ENCODE measurements around the gene S100A11. TPM values are rescaled to one million over a fixed set of nuclear protein-coding genes. Genes with fewer than 3 reads are reported as not detected.

Gene S100A11
- total RNA-seq, 1 experiment from 2014 or later, result 474 TPM

GRCh38 chr1:152047730-152048415 lies 11.1 kb upstream of the S100A11 start:
- ChIA-PET POLR2A (interaction anchor here (1.0 kb wide), 1 partner anchor 11 kb away, joined by 4 read pairs; the partner anchor contains the start of gene S100A11), CTCF (interaction anchor here (1.2 to 1.9 kb wide), 2 partner anchors 14 to 411 kb away, joined by 3 to 14 read pairs; no protein-coding TSS in a partner anchor)
- no peaks in the 10 kb centered on the region for H3K36me3 ChIP-seq (ENCODE audit: control insufficient read depth, insufficient read depth, low read length)
- H3K4me3 ChIP-seq (ENCODE audit: low read depth in 2 of 2, low read length in 2 of 2), result peak overlapping the region; percentile 34 to 59
- peaks cover 23% of the 10 kb centered on the region for H3K4me1 ChIP-seq (ENCODE audit: control insufficient read depth, insufficient read depth, low read length)
- intact Hi-C loops (cut with micrococcal nuclease; ENCODE audit: unreplicated experiment) (no loop called here), in situ Hi-C loops (cut with HindIII; ENCODE audit: low pct_unique_long_range_greater_than_20kb, low sequenced_read_pairs) (no loop called here)
- peak; percentile 97 for ATAC-seq
- H3K27me3 ChIP-seq (ENCODE audit: control insufficient read depth, insufficient read depth, low read length), result no peaks in the 10 kb centered on the region
- H3K27ac ChIP-seq (ENCODE audit: low read length), result peak overlapping the region; percentile 99
- no TSS peak for BruUV-seq (replicated peaks)
- H3K9me3 ChIP-seq (ENCODE audit: control insufficient read depth, insufficient read depth, low read depth, low read length), result peaks cover 9% of the 10 kb centered on the region; the same call in 1 of the 2 replicates
- peak; percentile 78 for TF ChIP-seq POLR2AphosphoS5 (IDR thresholded peaks at IDR 0.05; ENCODE audit: low read depth, low read length)
- peak; percentile 75 for TF ChIP-seq CTCF (IDR thresholded peaks at IDR 0.05)
- TF ChIP-seq TCF7L2 (IDR thresholded peaks at IDR 0.05; ENCODE audit: low read depth, low read length), result peak; percentile 72
- TF ChIP-seq SIN3A (IDR thresholded peaks at IDR 0.05; ENCODE audit: borderline replicate concordance, insufficient read depth, low read depth, low read length), result 0 out of 2 replicates have a peak, but pooled peaks have one; percentile 44
- TF ChIP-seq, protein P1, sequence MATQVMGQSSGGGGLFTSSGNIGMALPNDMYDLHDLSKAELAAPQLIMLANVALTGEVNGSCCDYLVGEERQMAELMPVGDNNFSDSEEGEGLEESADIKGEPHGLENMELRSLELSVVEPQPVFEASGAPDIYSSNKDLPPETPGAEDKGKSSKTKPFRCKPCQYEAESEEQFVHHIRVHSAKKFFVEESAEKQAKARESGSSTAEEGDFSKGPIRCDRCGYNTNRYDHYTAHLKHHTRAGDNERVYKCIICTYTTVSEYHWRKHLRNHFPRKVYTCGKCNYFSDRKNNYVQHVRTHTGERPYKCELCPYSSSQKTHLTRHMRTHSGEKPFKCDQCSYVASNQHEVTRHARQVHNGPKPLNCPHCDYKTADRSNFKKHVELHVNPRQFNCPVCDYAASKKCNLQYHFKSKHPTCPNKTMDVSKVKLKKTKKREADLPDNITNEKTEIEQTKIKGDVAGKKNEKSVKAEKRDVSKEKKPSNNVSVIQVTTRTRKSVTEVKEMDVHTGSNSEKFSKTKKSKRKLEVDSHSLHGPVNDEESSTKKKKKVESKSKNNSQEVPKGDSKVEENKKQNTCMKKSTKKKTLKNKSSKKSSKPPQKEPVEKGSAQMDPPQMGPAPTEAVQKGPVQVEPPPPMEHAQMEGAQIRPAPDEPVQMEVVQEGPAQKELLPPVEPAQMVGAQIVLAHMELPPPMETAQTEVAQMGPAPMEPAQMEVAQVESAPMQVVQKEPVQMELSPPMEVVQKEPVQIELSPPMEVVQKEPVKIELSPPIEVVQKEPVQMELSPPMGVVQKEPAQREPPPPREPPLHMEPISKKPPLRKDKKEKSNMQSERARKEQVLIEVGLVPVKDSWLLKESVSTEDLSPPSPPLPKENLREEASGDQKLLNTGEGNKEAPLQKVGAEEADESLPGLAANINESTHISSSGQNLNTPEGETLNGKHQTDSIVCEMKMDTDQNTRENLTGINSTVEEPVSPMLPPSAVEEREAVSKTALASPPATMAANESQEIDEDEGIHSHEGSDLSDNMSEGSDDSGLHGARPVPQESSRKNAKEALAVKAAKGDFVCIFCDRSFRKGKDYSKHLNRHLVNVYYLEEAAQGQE (IDR thresholded peaks at IDR 0.05; ENCODE audit: insufficient read depth in 1 of 2, low read depth in 2 of 2, low read length in 1 of 2), result no peak
- peak; percentile 96 for DNase-seq (ENCODE audit: low read depth, low spot score)

GRCh38 chr1:152047413-152047729 lies 10.6 kb upstream of the S100A11 start:
- TF ChIP-seq POLR2AphosphoS5 (IDR thresholded peaks at IDR 0.05; ENCODE audit: low read depth, low read length) (no peak), TCF7L2 (IDR thresholded peaks at IDR 0.05; ENCODE audit: low read depth, low read length) (no peak; the same call in 1 of the 2 replicates), SIN3A (IDR thresholded peaks at IDR 0.05; ENCODE audit: borderline replicate concordance, insufficient read depth, low read depth, low read length) (no peak), CTCF (IDR thresholded peaks at IDR 0.05) (no peak)
- TF ChIP-seq, protein P1 (IDR thresholded peaks at IDR 0.05; ENCODE audit: insufficient read depth in 1 of 2, low read depth in 2 of 2, low read length in 1 of 2), result no peak
- in situ Hi-C loops (cut with HindIII; ENCODE audit: low pct_unique_long_range_greater_than_20kb, low sequenced_read_pairs) (no loop called here), intact Hi-C loops (cut with micrococcal nuclease; ENCODE audit: unreplicated experiment) (no loop called here)
- Histone ChIP-seq H3K27me3 (ENCODE audit: control insufficient read depth, insufficient read depth, low read length) (no peaks in the 10 kb centered on the region), H3K4me1 (ENCODE audit: control insufficient read depth, insufficient read depth, low read length) (peaks cover 23% of the 10 kb centered on the region), H3K27ac (ENCODE audit: low read length) (peak overlapping the region; percentile 99), H3K9me3 (ENCODE audit: control insufficient read depth, insufficient read depth, low read depth, low read length) (peaks cover 9% of the 10 kb centered on the region; the same call in 1 of the 2 replicates), H3K36me3 (ENCODE audit: control insufficient read depth, insufficient read depth, low read length) (no peaks in the 10 kb centered on the region), H3K4me3 (ENCODE audit: low read depth in 2 of 2, low read length in 2 of 2) (peak overlapping the region; percentile 34 to 59)
- POLR2A ChIA-PET, result interaction anchor here (1.0 to 1.2 kb wide), 2 partner anchors 11 kb away, joined by 3 to 4 read pairs; partner anchors contain the start of gene S100A11
- CTCF ChIA-PET, result no interaction called here
- TSS peak; percentile 99 for BruUV-seq (replicated peaks)
- no peak for DNase-seq (ENCODE audit: low read depth, low spot score)
- ATAC-seq, result no peak
